Measurements from ENCODE around the gene RNF31.

RNF31 gene

GRCh38 chr14:24204163-24205146 lies 57.2 kb downstream of the RNF31 start:
- DNase-seq: no peak

DNA sequence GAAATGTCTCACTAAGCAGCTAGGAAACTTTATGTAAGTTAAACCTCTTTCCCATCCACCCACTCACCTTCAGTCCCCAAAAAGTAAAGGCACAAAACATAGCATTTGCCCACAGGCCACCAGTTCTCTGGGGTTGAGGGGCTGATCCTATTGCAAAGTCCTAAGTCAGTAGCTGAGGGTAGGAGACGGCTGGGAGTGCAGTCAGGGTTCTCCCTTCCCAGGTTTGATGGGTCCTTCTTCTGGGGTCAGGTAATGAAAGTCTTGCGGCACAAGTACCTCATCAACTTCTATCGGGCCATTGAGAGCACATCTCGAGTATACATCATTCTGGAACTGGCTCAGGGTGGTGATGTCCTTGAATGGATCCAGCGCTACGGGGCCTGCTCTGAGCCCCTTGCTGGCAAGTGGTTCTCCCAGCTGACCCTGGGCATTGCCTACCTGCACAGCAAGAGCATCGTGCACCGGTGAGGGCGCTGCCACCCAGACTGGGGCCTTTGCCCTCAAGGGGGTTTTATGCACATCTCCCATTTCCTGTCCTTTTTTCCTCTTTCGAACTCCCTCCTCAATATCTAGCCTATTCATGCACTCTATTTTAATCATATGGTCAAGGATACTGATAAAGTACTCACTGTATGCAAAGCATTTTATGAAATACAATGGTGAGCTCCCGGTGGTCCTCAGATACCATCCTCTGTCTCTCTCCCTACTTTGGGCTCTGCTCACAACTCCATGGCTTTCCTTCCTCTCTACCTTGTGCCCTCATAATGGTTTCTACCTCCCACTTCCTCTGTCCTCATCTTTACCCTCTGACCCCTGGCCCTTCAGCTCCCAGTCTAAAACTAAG lies 59.2 kb downstream of the RNF31 start:
- no peak for DNase-seq

DNA sequence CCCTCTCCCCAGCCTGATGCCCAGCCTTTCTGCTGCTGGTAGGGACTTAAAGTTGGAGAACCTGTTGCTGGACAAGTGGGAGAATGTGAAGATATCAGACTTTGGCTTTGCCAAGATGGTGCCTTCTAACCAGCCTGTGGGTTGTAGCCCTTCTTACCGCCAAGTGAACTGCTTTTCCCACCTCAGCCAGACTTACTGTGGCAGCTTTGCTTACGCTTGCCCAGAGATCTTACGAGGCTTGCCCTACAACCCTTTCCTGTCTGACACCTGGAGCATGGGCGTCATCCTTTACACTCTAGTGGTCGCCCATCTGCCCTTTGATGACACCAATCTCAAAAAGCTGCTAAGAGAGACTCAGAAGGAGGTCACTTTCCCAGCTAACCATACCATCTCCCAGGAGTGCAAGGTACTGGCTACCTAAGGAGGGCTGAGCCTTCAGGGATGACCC lies 59.8 kb downstream of the RNF31 start:
- DNase-seq: no peak

DNA sequence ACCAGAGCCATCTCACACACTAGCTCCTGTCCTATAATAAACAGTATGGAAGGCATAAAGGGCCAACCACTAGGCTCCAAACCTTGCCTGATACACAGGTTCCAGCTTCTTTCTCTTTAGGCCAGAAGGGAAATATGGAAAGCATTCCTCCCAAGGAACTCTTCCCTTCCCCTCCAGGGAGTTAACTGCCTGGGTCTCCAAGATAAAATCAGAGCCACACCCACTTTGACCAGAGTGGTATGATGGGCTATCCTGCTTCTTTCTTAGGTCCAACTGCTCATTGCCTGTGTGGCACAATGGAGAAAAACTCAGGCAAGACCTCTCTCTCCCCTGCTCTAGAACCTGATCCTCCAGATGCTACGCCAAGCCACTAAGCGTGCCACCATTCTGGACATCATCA lies 60.3 kb downstream of the RNF31 start:
- no peak for DNase-seq
